ENCODE measurements around the gene GPR141.

GRCh38 chr7:37765421-37765829 is 81.9 kb downstream of the GPR141 start:
- TF ChIP-seq CTCF (IDR thresholded peaks at IDR 0.05; ENCODE audit: low read length), result no peak
- TF ChIP-seq EZH2 (IDR thresholded peaks at IDR 0.05; ENCODE audit: borderline replicate concordance, low read length), result no peak

Measured in OCI-LY1 (cell line).